Activated CD4-positive, CD25-positive, alpha-beta regulatory T cell treated with anti-CD3 and anti-CD28 coated beads, Interleukin-2, amount 50 U/mL, for 72 hours (primary cell): ENCODE results near the gene TMEM132D.

ENCODE experiments used
- DNase-seq: peaks from one replicate; pipeline ENCODE4 v3.0.0; 2021

The TMEM132D gene

GRCh38 chr12:129717438-129717837 lies 186.4 kb downstream of the TMEM132D start:
- DNase-seq: no peak

- DNase-seq: no peak
Observed at GRCh38 chr12:129716825-129717224, 187.0 kb downstream of the TMEM132D start.

- DNase-seq: no peak
Observed at GRCh38 chr12:129706716-129707115, 197.1 kb downstream of the TMEM132D start.

GRCh38 chr12:129704232-129704830 lies 199.5 kb downstream of the TMEM132D start:
- DNase-seq: no peak

- no peak for DNase-seq
Observed at GRCh38 chr12:129701631-129702101, 202.2 kb downstream of the TMEM132D start.

GRCh38 chr12:129700036-129700435 lies 203.8 kb downstream of the TMEM132D start:
- DNase-seq: no peak

- no peak for DNase-seq
Observed at GRCh38 chr12:129696926-129697325, 206.9 kb downstream of the TMEM132D start.

GRCh38 chr12:129696405-129696804 lies 207.4 kb downstream of the TMEM132D start:
- DNase-seq: no peak

- no peak for DNase-seq
Observed at GRCh38 chr12:129693731-129694130, 210.1 kb downstream of the TMEM132D start.

GRCh38 chr12:129687731-129688130 lies 216.1 kb downstream of the TMEM132D start:
- DNase-seq: no peak

GRCh38 chr12:129681830-129682229 lies 222.0 kb downstream of the TMEM132D start:
- DNase-seq: no peak

GRCh38 chr12:129681151-129681550 lies 222.7 kb downstream of the TMEM132D start:
- DNase-seq: no peak

GRCh38 chr12:129676411-129676810 lies 227.4 kb downstream of the TMEM132D start:
- no peak for DNase-seq

GRCh38 chr12:129675947-129676346 lies 227.9 kb downstream of the TMEM132D start:
- no peak for DNase-seq

- no peak for DNase-seq
Observed at GRCh38 chr12:129675496-129675895, 228.3 kb downstream of the TMEM132D start.

- DNase-seq: no peak
Observed at GRCh38 chr12:129673806-129674205, 230.0 kb downstream of the TMEM132D start.

GRCh38 chr12:129672110-129672509 lies 231.7 kb downstream of the TMEM132D start:
- no peak for DNase-seq

GRCh38 chr12:129670256-129670920 lies 233.4 kb downstream of the TMEM132D start:
- no peak for DNase-seq

- DNase-seq: no peak
Observed at GRCh38 chr12:129665414-129665813, 238.4 kb downstream of the TMEM132D start.

GRCh38 chr12:129662234-129662633 lies 241.6 kb downstream of the TMEM132D start:
- no peak for DNase-seq

- no peak for DNase-seq
Observed at GRCh38 chr12:129660946-129661345, 242.9 kb downstream of the TMEM132D start.

- no peak for DNase-seq
Observed at GRCh38 chr12:129659961-129660622, 243.7 kb downstream of the TMEM132D start.

GRCh38 chr12:129657179-129657578 lies 246.6 kb downstream of the TMEM132D start:
- DNase-seq: no peak

- DNase-seq: no peak
Observed at GRCh38 chr12:129651951-129652350, 251.9 kb downstream of the TMEM132D start.
